ENCODE measurements around the gene SC5D. TPM values are rescaled to one million over a fixed set of nuclear protein-coding genes. Genes with fewer than 3 reads are reported as not detected.
A peak's percentile ranks its signal among the peaks of the same experiment; 100 is the strongest.

The SC5D gene, protein sequence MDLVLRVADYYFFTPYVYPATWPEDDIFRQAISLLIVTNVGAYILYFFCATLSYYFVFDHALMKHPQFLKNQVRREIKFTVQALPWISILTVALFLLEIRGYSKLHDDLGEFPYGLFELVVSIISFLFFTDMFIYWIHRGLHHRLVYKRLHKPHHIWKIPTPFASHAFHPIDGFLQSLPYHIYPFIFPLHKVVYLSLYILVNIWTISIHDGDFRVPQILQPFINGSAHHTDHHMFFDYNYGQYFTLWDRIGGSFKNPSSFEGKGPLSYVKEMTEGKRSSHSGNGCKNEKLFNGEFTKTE
- total RNA-seq (2021; fragmentation: NEBNext Ultra II Directional; extraction: Animal tissue kit (Norgen Biotek cat#: 25700)) = 71.4 and 73.9 TPM in 2 replicates
- 44.7 and 90.3 TPM in 2 replicates for polyA plus RNA-seq (2011; rRNA removed)
- polyA plus RNA-seq (2011; cell fraction: cytosol; rRNA removed) = 75.4 TPM
- 92.3 TPM for polyA plus RNA-seq (2011; cell fraction: nucleus; rRNA removed)
- 69.2 to 167 TPM (median 86.3 TPM) in 4 replicates for polyA plus RNA-seq (2012, experiment 1 of 2)
- 14.1 TPM for polyA plus RNA-seq (2012, experiment 2 of 2)
- 208 TPM for polyA plus RNA-seq (2013, experiment 1 of 2)
- 224 TPM for polyA plus RNA-seq (2013, experiment 2 of 2)
- polyA minus RNA-seq (2011; rRNA and poly(A)+ RNA removed) = 183 and 296 TPM in 2 replicates
- 105 TPM for polyA minus RNA-seq (2011; cell fraction: cytosol; rRNA and poly(A)+ RNA removed)
- 174 TPM for polyA minus RNA-seq (2011; cell fraction: nucleus; rRNA and poly(A)+ RNA removed)
- long read RNA-seq, experiment 1, transcript SC5D-201 (5 exons, 2,456 nt) = major isoform, 57 of 114 reads
- long read RNA-seq, experiment 1, partial matches to known transcripts = 50 of 114 reads
- long read RNA-seq, experiment 1, other reads (novel, unspliced or antisense) = 0 of 114 reads
- long read RNA-seq, experiment 2, transcript SC5D-202 (5 exons, 2,258 nt) = minor isoform, 7 of 119 reads
- long read RNA-seq, experiment 2, transcript SC5D-201 (5 exons, 2,456 nt) = major isoform, 102 of 119 reads
- long read RNA-seq, experiment 2, partial matches to known transcripts = 4 of 119 reads
- long read RNA-seq, experiment 2, other reads (novel, unspliced or antisense) = 4 of 119 reads

DNA sequence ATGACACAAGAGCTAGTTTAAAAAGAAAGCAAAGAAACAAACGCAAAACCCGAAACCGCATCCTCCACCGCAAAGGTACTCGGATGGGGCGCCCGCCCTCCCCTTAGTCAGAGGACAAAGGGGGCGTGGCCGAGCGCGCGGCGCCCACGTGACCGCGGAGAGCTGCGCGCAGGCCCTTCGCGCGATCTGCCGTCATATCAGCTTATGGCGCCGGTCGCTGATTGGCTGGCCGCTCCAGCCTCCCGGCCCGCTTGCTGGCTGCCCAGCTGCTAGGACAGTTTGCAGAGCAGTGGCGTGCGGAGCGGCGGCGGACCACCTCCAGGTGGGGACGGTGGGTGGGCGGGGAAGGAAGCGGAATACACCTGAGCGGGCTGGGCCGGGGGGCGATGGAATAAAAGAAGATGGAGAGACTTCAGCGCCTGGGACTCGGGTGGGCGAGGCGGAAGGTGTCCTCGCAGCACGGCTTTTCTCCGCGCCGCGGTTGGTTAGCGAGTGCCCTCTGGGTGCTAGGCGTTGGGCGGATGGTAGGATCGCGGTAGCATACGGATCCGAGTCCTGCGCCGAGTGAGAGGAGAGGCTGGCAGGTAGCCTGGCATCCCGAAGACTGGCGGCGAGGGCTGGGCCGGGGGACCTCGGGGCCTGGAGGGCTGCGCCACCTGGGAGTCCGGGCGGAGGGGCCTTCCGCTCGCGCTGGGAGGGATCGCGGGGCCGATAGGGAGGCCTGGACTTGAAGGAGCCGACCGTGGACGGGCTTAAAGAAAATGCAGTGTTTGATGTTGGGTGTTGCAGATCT is at the start of gene SC5D:
SC5D (plus strand) TSS at position 277 of the 793 bp plus-strand sequence. CDS start 10,605 bp downstream, outside the sequence.
- FAIRE-seq (no peak), DNase-seq (ENCODE audit: low read depth in 1 of 2, low spot score in 2 of 2) (peak; percentile 88 to 94)
- H4K8ac ChIP-seq (ENCODE audit: extremely low read depth, insufficient read depth, low read length) = peak within 1 kb of the TSS; percentile 81; the same call in 1 of the 2 replicates
- peak within 1 kb of the TSS; percentile 70; the same call in 1 of the 2 replicates for H3K27ac ChIP-seq (ENCODE audit: low read depth, low read length)
- peak within 1 kb of the TSS; percentile 60 to 81 (median 73) for H3K9ac ChIP-seq (replicated peaks in 1 of 4; ENCODE audit: extremely low read depth in 1 of 4, low read depth in 3 of 4, low read length in 3 of 4)
- H3K14ac ChIP-seq (ENCODE audit: insufficient read length) = no peak within 1 kb of the TSS
- H3K79me1 ChIP-seq (ENCODE audit: low read depth, low read length) = no peaks in the 10 kb centered on the region; the same call in 1 of the 2 replicates
- ChIA-PET CTCF (ENCODE audit: partially characterized antibody) (interaction anchor here (0.6 to 2.1 kb wide), 5 partner anchors 25 to 319 kb away, joined by 3 to 4 read pairs (median 3); no protein-coding TSS in a partner anchor), POLR2A (ENCODE audit: partially characterized antibody) (interaction anchor here (0.9 to 1.3 kb wide), 2 partner anchors 80 to 339 kb away, joined by 3 to 5 read pairs; no protein-coding TSS in a partner anchor)
- peaks cover 0 to 3% (median 0%) of the 10 kb centered on the region in 4 experiments; a peak in 1 of 8 replicates for H3K36me3 ChIP-seq (ENCODE audit: control insufficient read depth in 2 of 4, insufficient read depth in 4 of 4, low read length in 3 of 4)
- H3K79me2 ChIP-seq (ENCODE audit: control insufficient read depth in 1 of 2, insufficient read depth in 2 of 2, low read length in 2 of 2) = peaks cover 8 to 49% of the 10 kb centered on the region in 2 experiments
- H3K4me2 ChIP-seq (ENCODE audit: insufficient read depth in 1 of 2, low read depth in 2 of 2, low read length in 2 of 2) = peak within 1 kb of the TSS; percentile 95 to 96
- peak within 1 kb of the TSS; percentile 92 for H2BK5ac ChIP-seq (ENCODE audit: low read depth, low read length)
- WGBS, 2 experiments (ENCODE audit: extremely low coverage in 1 of 2, insufficient coverage in 1 of 2, insufficient read length in 1 of 2, insufficient replicate concordance in 2 of 2, low coverage in 1 of 2, low lambda C conversion rate in 2 of 2, missing lambda C conversion rate in 1 of 2) = 1% methylated on average over 69 of the region's 75 CpGs; no CpG with 5 or more reads in 1 of the 2 experiments
- no peak within 1 kb of the TSS for H3K23ac ChIP-seq (ENCODE audit: insufficient read length)
- H2BK15ac ChIP-seq (ENCODE audit: low read length) = 0 out of 2 replicates have a peak within 1 kb of the TSS, but pooled peaks have one; percentile 61
- H2BK120ac ChIP-seq (replicated peaks; ENCODE audit: low read depth, low read length) = peak within 1 kb of the TSS; percentile 55
- H3K9me3 ChIP-seq (ENCODE audit: insufficient read depth in 2 of 2, low read depth in 1 of 2, low read length in 1 of 2) = no peaks in the 10 kb centered on the region
- H3K4me3 ChIP-seq (ENCODE audit: extremely low read depth in 1 of 4, insufficient read depth in 2 of 4, low read depth in 3 of 4, low read length in 4 of 4) = peak within 1 kb of the TSS; percentile 78 to 87 (median 80)
- H2BK20ac ChIP-seq (ENCODE audit: low read length) = no peak within 1 kb of the TSS
- peaks cover 9% of the 10 kb centered on the region for H3K23me2 ChIP-seq (ENCODE audit: low read depth, low read length)
- peaks cover 3 to 20% (median 10%) of the 10 kb centered on the region in 4 experiments; a peak in 6 of 7 replicates for H3K4me1 ChIP-seq (replicated peaks in 1 of 4; ENCODE audit: control insufficient read depth in 3 of 4, insufficient read depth in 4 of 4, low read length in 3 of 4)
- H2BK12ac ChIP-seq (ENCODE audit: low read depth, low read length) = peak within 1 kb of the TSS; percentile 60
- peak within 1 kb of the TSS; percentile 99 for H2AFZ ChIP-seq (ENCODE audit: low read length)
- no peak within 1 kb of the TSS for H2AK5ac ChIP-seq (ENCODE audit: low read depth, low read length)
- H3K4ac ChIP-seq (replicated peaks; ENCODE audit: insufficient read length, low read depth, low read length) = no peak within 1 kb of the TSS
- H3K27me3 ChIP-seq (replicated peaks in 1 of 4; ENCODE audit: control insufficient read depth in 3 of 4, extremely low read depth in 1 of 4, insufficient read depth in 3 of 4, low read length in 3 of 4) = no peaks in the 10 kb centered on the region
- H3K56ac ChIP-seq (replicated peaks; ENCODE audit: insufficient read length, low read depth, low read length) = peak within 1 kb of the TSS; percentile 79
- H4K91ac ChIP-seq (replicated peaks; ENCODE audit: insufficient read length, low read length) = peak within 1 kb of the TSS; percentile 78
- peak within 1 kb of the TSS; percentile 69 for H4K5ac ChIP-seq (ENCODE audit: insufficient read length, low read depth, low read length)
- peak within 1 kb of the TSS; percentile 95 for H3K18ac ChIP-seq (ENCODE audit: extremely low read depth, low read length)
- peaks cover 2 to 14% of the 10 kb centered on the region in 2 experiments for H4K20me1 ChIP-seq (replicated peaks in 1 of 2; ENCODE audit: control insufficient read depth in 1 of 2, insufficient read depth in 2 of 2, low read length in 2 of 2)
- TF ChIP-seq JUND (IDR thresholded peaks at IDR 0.05; ENCODE audit: low read length) (0 out of 2 replicates have a peak, but pooled peaks have one; percentile 30), POLR2AphosphoS5 (IDR thresholded peaks at IDR 0.05; ENCODE audit: low read depth, low read length) (peak; percentile 76; the same call in 1 of the 2 replicates), TAF1 (IDR thresholded peaks at IDR 0.05; ENCODE audit: low read depth, low read length) (peak; percentile 96), CBX8 (IDR thresholded peaks at IDR 0.05; ENCODE audit: borderline replicate concordance, low read depth, low read length) (no peak), ASH2L (IDR thresholded peaks at IDR 0.05; ENCODE audit: low read length) (peak; percentile 91)
- TF ChIP-seq, protein P1, sequence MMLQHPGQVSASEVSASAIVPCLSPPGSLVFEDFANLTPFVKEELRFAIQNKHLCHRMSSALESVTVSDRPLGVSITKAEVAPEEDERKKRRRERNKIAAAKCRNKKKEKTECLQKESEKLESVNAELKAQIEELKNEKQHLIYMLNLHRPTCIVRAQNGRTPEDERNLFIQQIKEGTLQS (IDR thresholded peaks at IDR 0.05; ENCODE audit: insufficient read depth, low read depth, low read length) = peak; percentile 86

All from H1 (cell line).